Body of pancreas (tissue), 4 donors: ENCODE results near the gene NSD2.

Source experiments
- POLR2A ChIP-seq, 3 donors: fragments of 450-650 bp; IDR thresholded peaks; one replicate each; pipeline ENCODE4 v1.6.1; 2016; ENCODE audit warnings: antibody characterized with exemption in 3 of 3, mild to moderate bottlenecking in 2 of 3
- TF ChIP-seq, protein P1 (sequence below), 7 experiments: fragments of 450-650 bp in 4 of 7; fragments of 200-600 bp in 3 of 7; sonication (generic) in 3 of 7; IDR thresholded peaks; one replicate each; pipeline ENCODE4 v1.5.1; 2016 to 2019; ENCODE audit warnings: antibody characterized with exemption in 7 of 7

DNA sequence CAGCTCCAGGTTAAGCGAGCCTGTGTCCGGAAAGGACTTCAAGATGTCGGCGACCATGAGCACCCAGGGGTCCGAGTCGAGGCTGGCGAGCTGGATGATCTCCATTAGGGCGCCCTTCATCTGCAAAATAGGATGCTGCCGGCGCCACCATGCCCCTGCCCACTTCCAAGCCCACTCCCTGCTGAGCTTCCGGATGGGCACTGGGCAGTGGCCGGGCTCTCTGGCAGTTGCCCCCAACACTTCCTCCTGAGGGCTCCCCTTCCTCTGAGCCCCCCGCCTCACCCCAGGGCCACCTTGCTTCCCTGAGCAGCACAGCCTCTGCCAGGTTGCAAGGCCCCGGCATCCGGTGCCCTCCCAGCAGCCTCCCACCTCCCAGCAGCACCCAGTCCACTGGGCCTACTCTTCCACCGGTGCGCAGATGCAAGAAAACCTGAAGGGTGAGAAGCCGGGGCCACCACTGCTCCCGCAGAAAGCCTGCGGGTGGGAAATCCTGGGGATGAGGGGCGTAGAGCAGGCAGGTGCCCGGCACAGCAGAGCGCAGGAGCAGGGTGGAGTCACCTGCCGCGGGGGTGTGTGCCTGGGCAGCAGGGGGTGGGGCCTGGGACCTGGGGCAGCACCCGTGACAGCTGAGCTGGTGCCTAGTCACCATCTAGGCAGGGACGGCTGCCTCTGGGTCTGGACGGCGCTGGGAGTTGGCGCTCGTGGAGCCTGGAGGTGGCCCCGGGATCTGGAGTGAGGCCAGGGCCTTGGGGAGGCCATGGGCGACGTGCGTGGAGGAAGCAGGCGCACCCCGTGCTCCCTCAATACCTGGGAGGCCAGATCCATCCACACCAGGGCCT, 120.6 kb downstream of the NSD2 start:
- TF ChIP-seq, protein P1, sequence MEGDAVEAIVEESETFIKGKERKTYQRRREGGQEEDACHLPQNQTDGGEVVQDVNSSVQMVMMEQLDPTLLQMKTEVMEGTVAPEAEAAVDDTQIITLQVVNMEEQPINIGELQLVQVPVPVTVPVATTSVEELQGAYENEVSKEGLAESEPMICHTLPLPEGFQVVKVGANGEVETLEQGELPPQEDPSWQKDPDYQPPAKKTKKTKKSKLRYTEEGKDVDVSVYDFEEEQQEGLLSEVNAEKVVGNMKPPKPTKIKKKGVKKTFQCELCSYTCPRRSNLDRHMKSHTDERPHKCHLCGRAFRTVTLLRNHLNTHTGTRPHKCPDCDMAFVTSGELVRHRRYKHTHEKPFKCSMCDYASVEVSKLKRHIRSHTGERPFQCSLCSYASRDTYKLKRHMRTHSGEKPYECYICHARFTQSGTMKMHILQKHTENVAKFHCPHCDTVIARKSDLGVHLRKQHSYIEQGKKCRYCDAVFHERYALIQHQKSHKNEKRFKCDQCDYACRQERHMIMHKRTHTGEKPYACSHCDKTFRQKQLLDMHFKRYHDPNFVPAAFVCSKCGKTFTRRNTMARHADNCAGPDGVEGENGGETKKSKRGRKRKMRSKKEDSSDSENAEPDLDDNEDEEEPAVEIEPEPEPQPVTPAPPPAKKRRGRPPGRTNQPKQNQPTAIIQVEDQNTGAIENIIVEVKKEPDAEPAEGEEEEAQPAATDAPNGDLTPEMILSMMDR (IDR thresholded peaks at IDR 0.05): no peak
- TF ChIP-seq POLR2A (IDR thresholded peaks at IDR 0.05): no peak
